GM23338 (cell line): ENCODE measurements around the gene CMC2. TPM values are rescaled to one million over a fixed set of nuclear protein-coding genes. Genes with fewer than 3 reads are reported as not detected.
A peak's percentile ranks its signal among the peaks of the same experiment; 100 is the strongest.

Experiments used
- ATAC-seq: fragments of 200-7000 bp; cut with Tn5 transposase; 3 replicates; pipeline ENCODE4 v1.9.1; 2020
- DNase-seq: peaks from one replicate; pipeline ENCODE4 v3.0.0-alpha.2; 2015; ENCODE audit warnings: low spot score
- H2AFZ ChIP-seq: fragments of 200-600 bp; sonication (generic); 2 replicates; pipeline ENCODE4 v1.8.0; 2016; ENCODE audit warnings: antibody characterized with exemption, mild to moderate bottlenecking, moderate library complexity
- H3F3A ChIP-seq: fragments of 200-600 bp; sonication (generic); replicated peaks from 2 replicates; pipeline ENCODE4 v1.8.0; 2017; ENCODE audit warnings: antibody characterized with exemption, mixed run types, low read depth
- H3K27ac ChIP-seq: fragments of 200-600 bp; sonication (generic); 2 replicates; pipeline ENCODE4 v1.6.1; 2016; ENCODE audit warnings: low read depth
- H3K27me3 ChIP-seq: fragments of 200-600 bp; sonication (generic); 2 replicates; pipeline ENCODE4 v1.8.0; 2016; ENCODE audit warnings: mild to moderate bottlenecking, mixed run types, moderate library complexity; ENCODE audit not compliant: insufficient read depth
- H3K36me3 ChIP-seq: fragments of 200-600 bp; sonication (generic); 2 replicates; pipeline ENCODE4 v1.8.0; 2016; ENCODE audit warnings: mild to moderate bottlenecking; ENCODE audit not compliant: insufficient read depth
- H3K4me1 ChIP-seq: fragments of 200-600 bp; sonication (generic); 2 replicates; pipeline ENCODE4 v1.8.0; 2016; ENCODE audit warnings: mild to moderate bottlenecking, moderate library complexity; ENCODE audit not compliant: insufficient read depth
- H3K4me2 ChIP-seq: fragments of 200-600 bp; sonication (generic); 2 replicates; pipeline ENCODE4 v1.7.1; 2017; ENCODE audit warnings: mixed run types
- H3K4me3 ChIP-seq: fragments of 200-600 bp; sonication (generic); 2 replicates; pipeline ENCODE4 v1.6.1; 2016; ENCODE audit warnings: mixed run types
- H3K79me2 ChIP-seq: fragments of 200-600 bp; sonication (generic); replicated peaks from 2 replicates; pipeline ENCODE4 v1.8.0; 2017; ENCODE audit warnings: mild to moderate bottlenecking; ENCODE audit not compliant: insufficient read depth
- H3K9me2 ChIP-seq: fragments of 200-600 bp; sonication (generic); 2 replicates; pipeline ENCODE4 v1.8.0; 2017; ENCODE audit not compliant: insufficient read depth
- H4K20me1 ChIP-seq: fragments of 200-600 bp; sonication (generic); replicated peaks from 2 replicates; pipeline ENCODE4 v1.8.0; 2017; ENCODE audit warnings: mild to moderate bottlenecking; ENCODE audit not compliant: insufficient read depth
- H3K27ac Mint-ChIP-seq: 2 replicates; pipeline ENCODE4 v1.8.0; 2020; ENCODE audit warnings: inconsistent platforms, mild to moderate bottlenecking, moderate library complexity, mixed read lengths
- H3K27me3 Mint-ChIP-seq: 3 replicates; pipeline ENCODE4 v1.8.0; 2022; ENCODE audit warnings: low read depth, mild to moderate bottlenecking, moderate library complexity, mixed read lengths, inconsistent platforms; ENCODE audit not compliant: insufficient read depth, poor library complexity
- H3K36me3 Mint-ChIP-seq: 3 replicates; pipeline ENCODE4 v1.8.0; 2021; ENCODE audit warnings: low read depth, mild to moderate bottlenecking, inconsistent platforms, moderate library complexity, mixed read lengths
- H3K4me1 Mint-ChIP-seq: 3 replicates; pipeline ENCODE4 v1.8.0; 2020; ENCODE audit warnings: mild to moderate bottlenecking, inconsistent platforms, mixed read lengths
- H3K4me3 Mint-ChIP-seq: 3 replicates; pipeline ENCODE4 v1.8.0; 2021; ENCODE audit warnings: moderate library complexity, mild to moderate bottlenecking, inconsistent platforms, mixed read lengths
- H3K9me3 Mint-ChIP-seq: 3 replicates; pipeline ENCODE4 v1.8.0; 2020; ENCODE audit warnings: moderate library complexity, mild to moderate bottlenecking, inconsistent platforms, mixed read lengths
- CREB1 ChIP-seq: fragments of 250-450 bp; sonication (Bioruptor Pico); IDR thresholded peaks from 2 replicates; pipeline ENCODE4 v1.5.0; 2020; ENCODE audit warnings: low read depth, mild to moderate bottlenecking, moderate library complexity
- EZH2 ChIP-seq: fragments of 200-600 bp; sonication (generic); IDR thresholded peaks from one replicate; pipeline ENCODE4 v1.8.0; 2017; ENCODE audit warnings: antibody characterized with exemption, mild to moderate bottlenecking, low read depth; ENCODE audit not compliant: unreplicated experiment
- EZH2phosphoT487 ChIP-seq: fragments of 200-600 bp; sonication (generic); IDR thresholded peaks from one replicate; pipeline ENCODE4 v1.8.1; 2018; ENCODE audit warnings: antibody characterized with exemption; ENCODE audit not compliant: unreplicated experiment
- JUNB ChIP-seq: IDR thresholded peaks from one replicate; pipeline ENCODE4 v1.6.1; 2016; ENCODE audit warnings: antibody characterized with exemption; ENCODE audit not compliant: unreplicated experiment
- NANOG ChIP-seq: IDR thresholded peaks from 2 replicates; pipeline ENCODE4 v1.6.1; 2016; ENCODE audit warnings: antibody characterized with exemption, borderline replicate concordance
- POLR2AphosphoS5 ChIP-seq: IDR thresholded peaks from 2 replicates; pipeline ENCODE4 v1.6.1; 2016; ENCODE audit warnings: antibody characterized with exemption, low read depth
- STAT1 ChIP-seq: IDR thresholded peaks from one replicate; pipeline ENCODE4 v1.6.1; 2016; ENCODE audit warnings: antibody characterized with exemption; ENCODE audit not compliant: unreplicated experiment
- ZNF114 ChIP-seq: fragments of 250-450 bp; sonication (Bioruptor Pico); IDR thresholded peaks from 2 replicates; pipeline ENCODE4 v1.5.0; 2020; ENCODE audit warnings: mild to moderate bottlenecking, moderate library complexity
- ZNF331 ChIP-seq: fragments of 250-450 bp; sonication (Bioruptor Pico); IDR thresholded peaks from 2 replicates; pipeline ENCODE4 v1.5.0; 2020; ENCODE audit warnings: low read depth, mild to moderate bottlenecking, moderate library complexity
- polyA plus RNA-seq: library from polyadenylated mRNA; unstranded; fragments of >200 nt; fragmentation: Nextera tagmentation; extraction: Ambion mirVana; gene quantifications from 2 replicates; pipeline ENCODE4 v1.2.1, GENCODE V29; 2016
- total RNA-seq: library from RNA; depleted of rRNA; stranded (reverse); fragments of >200 nt; shearing (Covaris generic); gene quantifications from 2 replicates; pipeline ENCODE4 v1.2.3, GENCODE V29; 2014
- TF ChIP-seq, protein P1 (sequence below): fragments of 250-450 bp; sonication (Bioruptor Pico); IDR thresholded peaks from 2 replicates; pipeline ENCODE4 v1.5.0; 2020; ENCODE audit warnings: mild to moderate bottlenecking, moderate library complexity
- TF ChIP-seq, protein P2 (sequence below): IDR thresholded peaks from 2 replicates; pipeline ENCODE4 v1.6.1; 2016; ENCODE audit warnings: antibody characterized with exemption

Gene CMC2
- total and polyA plus RNA-seq, 2 experiments from 2014 or later, result 35.7 to 211 TPM

GRCh38 chr16:81012974-81013373, 6.3 kb upstream of the CMC2 start (continued):
- TF ChIP-seq, protein P1, sequence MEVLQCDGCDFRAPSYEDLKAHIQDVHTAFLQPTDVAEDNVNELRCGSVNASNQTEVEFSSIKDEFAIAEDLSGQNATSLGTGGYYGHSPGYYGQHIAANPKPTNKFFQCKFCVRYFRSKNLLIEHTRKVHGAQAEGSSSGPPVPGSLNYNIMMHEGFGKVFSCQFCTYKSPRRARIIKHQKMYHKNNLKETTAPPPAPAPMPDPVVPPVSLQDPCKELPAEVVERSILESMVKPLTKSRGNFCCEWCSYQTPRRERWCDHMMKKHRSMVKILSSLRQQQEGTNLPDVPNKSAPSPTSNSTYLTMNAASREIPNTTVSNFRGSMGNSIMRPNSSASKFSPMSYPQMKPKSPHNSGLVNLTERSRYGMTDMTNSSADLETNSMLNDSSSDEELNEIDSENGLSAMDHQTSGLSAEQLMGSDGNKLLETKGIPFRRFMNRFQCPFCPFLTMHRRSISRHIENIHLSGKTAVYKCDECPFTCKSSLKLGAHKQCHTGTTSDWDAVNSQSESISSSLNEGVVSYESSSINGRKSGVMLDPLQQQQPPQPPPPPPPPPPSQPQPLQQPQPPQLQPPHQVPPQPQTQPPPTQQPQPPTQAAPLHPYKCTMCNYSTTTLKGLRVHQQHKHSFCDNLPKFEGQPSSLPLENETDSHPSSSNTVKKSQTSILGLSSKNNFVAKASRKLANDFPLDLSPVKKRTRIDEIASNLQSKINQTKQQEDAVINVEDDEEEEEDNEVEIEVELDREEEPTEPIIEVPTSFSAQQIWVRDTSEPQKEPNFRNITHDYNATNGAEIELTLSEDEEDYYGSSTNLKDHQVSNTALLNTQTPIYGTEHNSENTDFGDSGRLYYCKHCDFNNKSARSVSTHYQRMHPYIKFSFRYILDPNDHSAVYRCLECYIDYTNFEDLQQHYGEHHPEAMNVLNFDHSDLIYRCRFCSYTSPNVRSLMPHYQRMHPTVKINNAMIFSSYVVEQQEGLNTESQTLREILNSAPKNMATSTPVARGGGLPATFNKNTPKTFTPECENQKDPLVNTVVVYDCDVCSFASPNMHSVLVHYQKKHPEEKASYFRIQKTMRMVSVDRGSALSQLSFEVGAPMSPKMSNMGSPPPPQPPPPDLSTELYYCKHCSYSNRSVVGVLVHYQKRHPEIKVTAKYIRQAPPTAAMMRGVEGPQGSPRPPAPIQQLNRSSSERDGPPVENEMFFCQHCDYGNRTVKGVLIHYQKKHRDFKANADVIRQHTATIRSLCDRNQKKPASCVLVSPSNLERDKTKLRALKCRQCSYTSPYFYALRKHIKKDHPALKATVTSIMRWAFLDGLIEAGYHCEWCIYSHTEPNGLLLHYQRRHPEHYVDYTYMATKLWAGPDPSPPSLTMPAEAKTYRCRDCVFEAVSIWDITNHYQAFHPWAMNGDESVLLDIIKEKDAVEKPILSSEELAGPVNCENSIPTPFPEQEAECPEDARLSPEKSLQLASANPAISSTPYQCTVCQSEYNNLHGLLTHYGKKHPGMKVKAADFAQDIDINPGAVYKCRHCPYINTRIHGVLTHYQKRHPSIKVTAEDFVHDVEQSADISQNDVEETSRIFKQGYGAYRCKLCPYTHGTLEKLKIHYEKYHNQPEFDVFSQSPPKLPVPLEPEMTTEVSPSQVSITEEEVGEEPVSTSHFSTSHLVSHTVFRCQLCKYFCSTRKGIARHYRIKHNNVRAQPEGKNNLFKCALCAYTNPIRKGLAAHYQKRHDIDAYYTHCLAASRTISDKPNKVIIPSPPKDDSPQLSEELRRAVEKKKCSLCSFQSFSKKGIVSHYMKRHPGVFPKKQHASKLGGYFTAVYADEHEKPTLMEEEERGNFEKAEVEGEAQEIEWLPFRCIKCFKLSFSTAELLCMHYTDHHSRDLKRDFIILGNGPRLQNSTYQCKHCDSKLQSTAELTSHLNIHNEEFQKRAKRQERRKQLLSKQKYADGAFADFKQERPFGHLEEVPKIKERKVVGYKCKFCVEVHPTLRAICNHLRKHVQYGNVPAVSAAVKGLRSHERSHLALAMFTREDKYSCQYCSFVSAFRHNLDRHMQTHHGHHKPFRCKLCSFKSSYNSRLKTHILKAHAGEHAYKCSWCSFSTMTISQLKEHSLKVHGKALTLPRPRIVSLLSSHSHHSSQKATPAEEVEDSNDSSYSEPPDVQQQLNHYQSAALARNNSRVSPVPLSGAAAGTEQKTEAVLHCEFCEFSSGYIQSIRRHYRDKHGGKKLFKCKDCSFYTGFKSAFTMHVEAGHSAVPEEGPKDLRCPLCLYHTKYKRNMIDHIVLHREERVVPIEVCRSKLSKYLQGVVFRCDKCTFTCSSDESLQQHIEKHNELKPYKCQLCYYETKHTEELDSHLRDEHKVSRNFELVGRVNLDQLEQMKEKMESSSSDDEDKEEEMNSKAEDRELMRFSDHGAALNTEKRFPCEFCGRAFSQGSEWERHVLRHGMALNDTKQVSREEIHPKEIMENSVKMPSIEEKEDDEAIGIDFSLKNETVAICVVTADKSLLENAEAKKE (CRISPR knock-in tag), result no peak

- Mint-ChIP-seq H3K4me1 (peaks cover 22% of the 10 kb centered on the region), H3K27me3 (peaks cover 7% of the 10 kb centered on the region), H3K4me3 (peak overlapping the region; percentile 98), H3K36me3 (peaks cover 25% of the 10 kb centered on the region), H3K9me3 (no peaks in the 10 kb centered on the region), H3K27ac (peak overlapping the region; percentile 100)
- peaks cover 11% of the 10 kb centered on the region for H3K36me3 ChIP-seq
- peak overlapping the region; percentile 91 for H3K4me3 ChIP-seq
- no peaks in the 10 kb centered on the region for H3K9me2 ChIP-seq
- DNase-seq, result no peak
- H4K20me1 ChIP-seq, result peaks cover 17% of the 10 kb centered on the region
- no peak overlapping the region for H3K27ac ChIP-seq
- H3F3A ChIP-seq, result no peaks in the 10 kb centered on the region
- H3K4me1 ChIP-seq, result peaks cover 7% of the 10 kb centered on the region
- H3K27me3 ChIP-seq, result no peaks in the 10 kb centered on the region
- H2AFZ ChIP-seq, result no peak overlapping the region
- peaks cover 70% of the 10 kb centered on the region for H3K79me2 ChIP-seq
- peak overlapping the region; percentile 89 for H3K4me2 ChIP-seq
- ATAC-seq, result no peak
- TF ChIP-seq CREB1 (CRISPR knock-in tag) (no peak), EZH2 (no peak), JUNB (no peak), NANOG (no peak), EZH2phosphoT487 (no peak), STAT1 (no peak), ZNF114 (CRISPR knock-in tag) (no peak), ZNF331 (CRISPR knock-in tag) (no peak), POLR2AphosphoS5 (no peak)
- TF ChIP-seq, protein P1 (CRISPR knock-in tag), result no peak
- TF ChIP-seq, protein P2, sequence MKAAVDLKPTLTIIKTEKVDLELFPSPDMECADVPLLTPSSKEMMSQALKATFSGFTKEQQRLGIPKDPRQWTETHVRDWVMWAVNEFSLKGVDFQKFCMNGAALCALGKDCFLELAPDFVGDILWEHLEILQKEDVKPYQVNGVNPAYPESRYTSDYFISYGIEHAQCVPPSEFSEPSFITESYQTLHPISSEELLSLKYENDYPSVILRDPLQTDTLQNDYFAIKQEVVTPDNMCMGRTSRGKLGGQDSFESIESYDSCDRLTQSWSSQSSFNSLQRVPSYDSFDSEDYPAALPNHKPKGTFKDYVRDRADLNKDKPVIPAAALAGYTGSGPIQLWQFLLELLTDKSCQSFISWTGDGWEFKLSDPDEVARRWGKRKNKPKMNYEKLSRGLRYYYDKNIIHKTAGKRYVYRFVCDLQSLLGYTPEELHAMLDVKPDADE, result no peak
These were observed 1.8 kb upstream of the CMC2 start for GRCh38 chr16:81008505-81008789.
